Stimulated activated CD8-positive, alpha-beta memory T cell treated with anti-CD3 and anti-CD28 coated beads, Interleukin-4, amount 100 ng/mL, for 1 hour (primary cell): ENCODE measurements around the gene PLPP7.
"Not testable (repeated sequence)": the region's sequence is repeated elsewhere in the genome, so short reads cannot be mapped to it uniquely, and the experiment has no call there.

Source experiments
- DNase-seq, 2 donors: peaks; one replicate each; pipeline ENCODE4 v3.0.0-alpha.2; 2020; ENCODE audit warnings: low read depth in 2 of 2, low spot score in 1 of 2

Gene PLPP7

DNA sequence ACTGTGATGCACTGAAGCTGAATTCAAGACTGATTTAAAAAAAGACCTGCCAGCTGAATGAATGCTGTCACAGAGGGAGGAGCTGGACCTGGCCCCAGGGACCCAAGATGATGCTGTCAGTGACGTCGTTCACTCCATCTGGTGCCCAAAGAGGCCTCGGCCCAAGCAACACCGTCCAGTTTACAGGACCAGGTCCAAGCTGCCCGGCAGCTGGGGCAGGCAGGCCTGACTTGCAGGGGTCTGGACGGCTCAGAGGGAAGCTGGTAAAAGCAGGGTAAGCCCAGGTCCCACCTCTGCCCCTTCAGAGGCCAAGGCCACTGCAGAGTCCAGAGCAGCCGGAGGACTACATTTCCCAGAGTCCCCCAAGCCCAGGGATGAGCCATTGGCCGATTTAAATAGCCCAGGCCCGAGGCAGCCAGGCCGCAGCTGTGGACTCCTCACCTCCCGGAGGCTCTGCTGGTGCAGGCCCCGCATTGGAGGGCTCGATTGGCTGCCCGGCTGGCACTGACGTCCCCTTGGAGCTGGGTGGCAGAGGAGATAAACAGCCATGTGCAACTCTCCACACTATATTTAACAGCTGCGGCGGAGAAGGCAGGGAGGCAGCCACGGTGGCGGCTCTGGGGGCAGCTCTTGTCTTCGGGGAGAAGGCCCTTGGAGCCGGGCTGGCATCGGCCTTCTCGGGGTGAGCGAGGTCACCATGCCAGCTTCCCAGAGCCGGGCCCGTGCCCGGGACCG lies at the start of gene PLPP7:
Gene PLPP7 (plus strand): TSS at position 423 of the 735 bp plus-strand sequence. CDS start 275 bp downstream, at position 698.
- DNase-seq, result no peak

DNA sequence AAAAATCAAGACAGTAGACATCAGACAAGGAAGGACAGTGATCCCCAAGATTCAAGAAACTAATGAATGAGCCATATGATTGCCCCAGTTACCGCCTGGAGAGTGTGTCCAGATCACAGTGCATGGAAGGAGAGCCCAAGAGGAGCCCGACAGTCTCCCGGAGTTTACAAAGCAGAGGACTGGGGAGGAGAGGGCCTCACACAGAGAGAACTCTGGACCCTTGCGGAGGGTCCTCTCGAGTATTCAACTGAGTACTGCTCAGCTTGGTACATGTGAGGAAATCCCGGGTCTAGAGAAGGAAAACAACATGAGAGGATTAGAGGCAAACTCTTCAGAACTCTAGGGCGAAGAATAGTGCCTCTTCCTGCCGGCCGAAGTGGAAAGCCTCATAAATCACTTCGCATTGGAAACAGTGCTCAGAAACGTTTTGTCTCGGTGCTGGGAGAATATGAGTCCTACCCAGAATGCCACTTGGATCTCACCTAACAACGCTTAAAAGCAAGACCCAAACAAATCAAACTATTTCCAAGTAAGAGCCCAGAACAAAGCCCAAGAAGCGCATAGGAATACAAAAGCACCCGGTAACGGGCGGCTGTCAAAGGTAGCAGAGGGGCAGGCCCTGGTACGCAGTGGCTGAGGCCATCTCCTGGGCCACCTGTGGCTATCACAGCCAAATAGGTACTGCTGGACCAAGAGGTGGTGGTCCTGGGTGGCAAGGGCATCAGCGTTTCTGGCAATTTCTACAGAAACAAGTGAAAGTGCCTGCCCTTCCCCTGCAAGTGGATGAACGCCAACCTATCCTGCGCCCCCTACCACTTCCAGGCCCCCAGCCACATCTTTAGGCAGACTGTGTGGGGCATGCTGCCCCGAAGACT lies 49.2 kb upstream of the PLPP7 start:
- DNase-seq, result no peak

DNA sequence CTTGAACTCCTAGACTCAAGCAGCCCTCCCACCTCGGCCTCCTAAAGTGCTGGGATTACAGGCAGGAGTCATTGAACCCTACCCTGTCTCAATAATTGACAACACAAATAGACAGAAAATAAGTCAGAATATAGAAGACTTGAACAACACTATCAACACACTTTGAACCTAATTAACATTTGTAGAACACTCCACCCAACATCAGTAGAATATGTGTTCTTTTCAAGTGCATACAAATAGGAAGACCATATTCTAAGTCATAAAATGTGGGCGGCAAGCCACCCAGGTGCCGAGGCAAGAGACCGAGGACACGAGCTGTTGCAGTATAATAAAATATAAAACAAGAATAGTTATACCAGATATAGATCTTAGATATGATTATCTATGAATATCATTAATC lies 45.2 kb upstream of the PLPP7 start:
- DNase-seq, result not testable (repeated sequence)

DNA sequence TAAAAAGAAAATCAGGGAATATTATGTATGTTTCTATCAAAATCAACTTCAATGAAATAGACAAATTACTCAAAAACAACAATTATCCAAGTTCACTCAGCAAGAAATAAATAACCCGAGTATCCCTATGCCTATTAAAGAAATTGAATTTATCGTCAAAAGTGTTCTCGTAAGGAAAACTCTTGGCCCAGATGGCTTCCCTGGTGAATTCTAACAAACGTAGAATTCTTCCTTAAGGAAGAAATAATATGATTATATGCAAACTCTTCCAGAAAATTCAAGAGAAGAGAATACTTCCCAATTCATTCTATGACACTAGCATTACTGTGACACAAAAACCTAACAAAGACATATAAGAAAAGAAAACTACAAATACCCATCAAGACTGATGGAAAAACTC lies 42.9 kb upstream of the PLPP7 start:
- no peak for DNase-seq

DNA sequence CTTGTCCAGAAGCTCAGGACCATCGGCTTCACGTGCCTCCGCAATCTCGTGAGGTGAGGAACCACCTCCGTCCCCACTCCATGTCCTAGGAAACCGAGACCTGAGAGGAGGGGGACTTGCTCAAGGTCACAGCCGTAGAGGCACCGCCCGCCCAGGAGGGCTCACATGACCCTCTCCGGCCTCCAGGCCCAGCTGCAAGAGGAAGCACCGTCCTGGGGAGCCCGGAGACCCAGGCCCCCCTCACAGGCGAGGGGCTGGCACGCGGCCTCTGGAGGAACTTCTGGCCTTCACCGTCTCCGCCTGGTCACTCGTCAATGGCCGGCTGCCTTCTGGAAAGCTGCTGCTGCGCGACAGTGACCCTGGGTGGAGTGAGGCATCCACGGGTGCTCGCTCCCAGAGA lies 37.4 kb upstream of the PLPP7 start:
- DNase-seq, result no peak

DNA sequence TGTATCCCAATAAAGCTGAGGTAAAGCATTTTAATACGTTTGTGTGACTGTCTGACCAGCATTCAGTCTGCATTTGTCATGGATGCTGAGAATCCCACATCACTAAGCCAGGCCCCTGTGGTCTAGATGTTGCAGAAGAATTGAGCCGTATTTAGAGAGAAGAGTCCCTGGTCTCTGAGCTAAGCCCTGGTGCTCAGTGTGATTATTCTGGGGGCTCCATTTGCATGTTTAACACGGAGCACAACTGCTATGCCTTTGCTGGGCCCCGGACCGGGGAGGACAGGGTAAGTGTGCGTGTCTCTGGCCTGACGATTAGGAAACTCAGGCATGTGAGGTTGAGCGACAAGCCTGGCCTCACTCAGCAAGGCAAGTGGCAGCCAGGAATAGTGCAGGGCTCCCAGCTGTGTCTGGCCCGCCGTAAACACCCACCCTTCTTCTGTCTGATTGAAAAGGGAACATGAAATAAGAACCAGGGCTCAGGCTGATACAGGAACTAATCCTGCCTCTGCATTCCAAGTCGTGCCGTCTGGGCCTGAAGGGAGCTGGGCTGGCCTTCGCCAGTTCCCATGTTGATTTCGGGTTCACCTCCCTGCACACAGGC lies 35.5 kb upstream of the PLPP7 start:
- no peak for DNase-seq

DNA sequence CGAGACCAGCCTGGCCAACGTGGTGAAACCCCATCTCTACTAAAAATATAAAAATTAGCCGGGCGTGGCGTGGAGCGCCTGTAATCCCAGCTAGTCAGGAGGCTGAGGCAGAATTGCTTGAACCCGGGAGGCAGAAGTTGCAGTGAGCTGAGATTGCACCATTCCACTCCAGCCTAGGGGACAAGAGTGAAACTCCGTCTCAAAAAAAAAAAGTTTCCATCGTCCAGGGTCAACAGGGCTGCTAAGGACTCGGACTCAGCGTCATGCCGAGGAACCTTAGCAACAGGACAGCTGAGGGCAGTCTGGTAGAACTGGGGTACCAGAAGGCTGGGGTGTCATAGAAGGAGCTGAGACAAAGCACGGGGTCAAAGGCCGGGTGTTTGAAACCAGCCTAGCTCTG lies 34.9 kb upstream of the PLPP7 start:
- no peak for DNase-seq

DNA sequence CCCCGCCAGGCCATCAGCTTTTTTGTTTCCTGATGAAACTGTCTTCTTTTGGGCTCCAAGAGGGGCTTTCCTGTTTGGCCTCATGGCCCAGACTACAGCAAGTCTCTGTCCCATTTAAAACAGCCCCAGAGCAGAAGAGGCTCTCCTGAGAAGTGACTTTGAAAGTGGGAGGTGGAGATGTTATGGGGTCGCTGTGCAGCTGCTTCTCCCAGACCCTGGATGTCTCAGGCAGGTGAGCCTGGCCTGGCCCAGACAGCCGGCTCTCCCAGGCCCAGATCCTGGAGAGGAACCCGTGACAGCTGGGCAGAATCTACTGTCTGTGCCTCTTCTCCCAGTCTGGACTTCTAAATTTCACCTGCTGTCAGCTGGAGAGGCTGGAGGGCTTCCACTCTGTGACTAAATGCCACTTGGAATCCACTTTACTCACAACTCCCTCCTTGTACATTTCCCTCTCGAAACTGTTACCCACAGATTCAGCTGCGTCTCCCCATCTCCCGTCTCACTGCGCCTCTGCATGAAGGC lies 33.8 kb upstream of the PLPP7 start:
- no peak for DNase-seq

DNA sequence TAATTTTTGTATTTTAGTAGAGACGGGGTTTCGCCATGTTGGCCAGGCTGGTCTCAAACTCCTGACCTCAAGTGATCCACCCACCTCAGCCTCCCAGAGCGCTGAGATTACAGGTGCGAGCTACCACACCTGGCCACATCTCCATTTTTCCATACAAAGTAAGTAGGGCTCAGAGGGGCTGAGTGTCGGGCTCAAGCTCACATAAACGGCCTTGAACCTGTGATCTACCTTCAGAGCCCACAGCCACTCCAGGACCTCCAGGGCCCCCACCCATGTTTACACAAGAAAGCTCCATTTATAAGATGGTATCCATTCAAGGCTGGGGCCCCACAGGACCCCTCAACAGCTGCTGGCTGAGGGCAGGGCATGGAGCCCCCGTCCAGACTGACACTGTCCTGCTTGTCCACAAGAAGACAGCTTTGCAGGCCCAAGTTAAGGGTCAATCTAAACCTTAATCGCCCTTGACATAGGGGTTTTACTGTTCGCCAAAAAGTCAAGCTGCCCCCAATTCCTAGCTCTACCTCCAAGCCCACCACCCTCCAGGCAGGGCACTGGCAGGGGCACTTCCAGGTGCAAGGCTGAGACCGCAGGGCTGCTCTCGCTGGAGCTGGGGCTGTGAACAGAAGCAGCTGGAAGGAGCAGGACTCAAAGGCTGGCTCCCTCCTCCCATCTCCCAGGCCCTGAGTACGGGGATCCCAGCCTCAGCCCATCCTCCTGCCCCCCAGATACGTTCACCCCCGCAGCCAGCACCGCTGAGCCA lies 32.1 kb upstream of the PLPP7 start:
- no peak for DNase-seq

DNA sequence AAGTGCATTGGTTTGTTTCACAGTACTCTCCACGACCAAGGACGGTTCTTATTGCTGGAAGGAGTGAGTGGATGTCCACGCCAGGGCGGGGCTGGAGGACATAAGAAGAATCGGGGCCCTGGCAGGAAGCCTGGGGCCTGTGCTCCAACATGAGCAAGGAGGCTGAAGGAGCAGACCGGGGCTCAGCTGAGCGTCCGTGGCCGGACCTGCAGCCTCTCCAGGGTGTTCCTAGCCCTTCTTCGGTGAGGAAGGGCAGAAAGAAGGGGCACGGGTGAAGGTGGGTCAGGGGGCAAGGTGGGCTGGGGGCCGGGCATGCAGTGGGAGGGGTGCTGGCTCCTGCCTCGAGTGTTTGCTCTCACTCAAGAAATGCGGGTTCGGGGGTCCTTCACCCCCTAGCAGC lies 31.3 kb upstream of the PLPP7 start:
- DNase-seq, result no peak

DNA sequence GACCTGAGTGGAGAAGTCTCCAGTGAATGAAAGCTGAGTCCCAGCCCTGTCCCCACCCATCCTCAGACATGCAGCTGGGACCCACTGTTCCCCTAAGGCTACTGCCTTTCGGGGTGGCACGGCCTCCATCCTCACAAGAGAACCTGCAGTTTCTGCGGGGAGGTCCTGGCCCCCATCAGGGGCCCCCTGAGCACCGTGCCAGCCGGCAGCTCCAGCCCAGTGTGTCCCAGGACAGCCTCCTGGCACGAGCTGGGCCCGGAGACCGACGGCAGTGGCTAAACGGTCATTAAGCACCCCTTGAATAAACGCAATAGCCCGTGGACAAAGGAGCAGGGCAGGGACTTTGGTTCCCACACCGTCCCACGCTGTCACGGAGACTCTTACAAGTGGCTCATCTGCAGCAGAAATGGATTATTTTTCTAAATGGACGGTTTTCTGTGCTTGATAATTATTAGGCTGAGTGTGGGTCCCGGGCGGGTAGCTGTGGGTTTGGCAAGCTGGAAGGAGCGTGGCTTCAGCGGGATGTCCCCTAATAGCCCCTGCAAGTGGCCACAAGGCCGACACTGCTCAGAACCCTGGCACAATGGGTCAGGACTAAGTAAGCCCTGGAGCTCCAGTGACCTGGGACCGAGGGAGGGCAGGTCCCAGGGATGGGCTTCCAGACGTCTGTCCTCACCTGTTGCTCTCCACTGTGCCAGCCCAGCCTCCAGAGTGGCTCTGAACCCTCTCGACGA lies 30.7 kb upstream of the PLPP7 start:
- no peak for DNase-seq

DNA sequence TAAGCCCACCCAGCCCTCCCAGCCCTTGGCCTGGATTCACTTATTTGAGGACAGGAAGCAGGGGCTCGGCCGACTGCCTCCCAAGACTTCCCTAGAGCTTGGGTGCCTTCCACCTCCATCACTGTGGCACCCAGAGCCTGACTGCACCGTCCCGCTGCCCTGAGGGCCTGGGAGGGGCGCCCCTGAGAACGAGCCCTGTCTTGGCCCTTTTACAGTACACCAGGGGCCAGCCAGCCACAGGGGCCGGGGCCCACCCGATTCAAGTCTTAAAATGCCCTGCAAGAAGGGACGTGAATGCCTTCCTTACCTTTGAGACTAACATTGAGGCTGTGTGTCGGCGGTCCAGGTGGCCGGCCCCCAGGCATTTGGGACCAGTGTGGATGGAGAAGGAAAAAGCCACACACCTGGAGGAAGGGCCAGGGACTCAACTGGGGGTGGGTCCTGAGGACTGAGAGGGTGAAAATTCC lies 30.1 kb upstream of the PLPP7 start:
- no peak for DNase-seq

DNA sequence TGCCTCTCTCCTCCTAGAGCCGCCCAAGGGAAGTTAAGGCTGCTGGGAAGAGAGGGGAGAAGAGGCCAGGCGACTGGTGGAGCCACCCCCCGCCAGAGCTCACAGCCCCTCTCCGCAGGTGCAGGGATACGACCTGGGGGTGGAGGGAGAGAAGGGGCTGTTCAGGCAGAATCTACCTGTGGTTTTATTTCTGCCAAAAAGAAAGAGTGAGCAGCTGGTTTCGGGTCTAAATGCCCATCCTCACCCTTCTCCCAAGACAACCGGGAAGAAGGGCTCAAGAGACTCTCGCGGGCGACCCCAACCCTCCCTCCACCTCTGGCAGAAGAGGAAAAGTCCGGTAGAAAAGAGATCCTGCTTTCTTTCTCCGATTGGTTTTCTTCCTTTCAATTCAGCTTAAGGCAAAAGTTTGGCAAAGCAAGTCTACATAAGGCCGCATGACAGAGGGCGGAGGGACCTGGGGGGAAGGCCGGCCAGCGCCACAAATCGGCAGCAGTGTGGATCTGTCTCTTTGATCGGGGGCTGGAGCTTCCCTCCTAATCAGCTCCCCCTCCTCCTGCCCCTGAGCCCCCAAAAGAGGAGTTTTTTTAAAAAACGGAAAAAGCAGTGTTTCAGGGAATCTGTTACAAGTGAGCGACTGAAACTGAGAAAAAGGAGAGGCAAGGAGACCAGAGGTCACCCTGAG lies 29.5 kb upstream of the PLPP7 start:
- DNase-seq, result no peak

DNA sequence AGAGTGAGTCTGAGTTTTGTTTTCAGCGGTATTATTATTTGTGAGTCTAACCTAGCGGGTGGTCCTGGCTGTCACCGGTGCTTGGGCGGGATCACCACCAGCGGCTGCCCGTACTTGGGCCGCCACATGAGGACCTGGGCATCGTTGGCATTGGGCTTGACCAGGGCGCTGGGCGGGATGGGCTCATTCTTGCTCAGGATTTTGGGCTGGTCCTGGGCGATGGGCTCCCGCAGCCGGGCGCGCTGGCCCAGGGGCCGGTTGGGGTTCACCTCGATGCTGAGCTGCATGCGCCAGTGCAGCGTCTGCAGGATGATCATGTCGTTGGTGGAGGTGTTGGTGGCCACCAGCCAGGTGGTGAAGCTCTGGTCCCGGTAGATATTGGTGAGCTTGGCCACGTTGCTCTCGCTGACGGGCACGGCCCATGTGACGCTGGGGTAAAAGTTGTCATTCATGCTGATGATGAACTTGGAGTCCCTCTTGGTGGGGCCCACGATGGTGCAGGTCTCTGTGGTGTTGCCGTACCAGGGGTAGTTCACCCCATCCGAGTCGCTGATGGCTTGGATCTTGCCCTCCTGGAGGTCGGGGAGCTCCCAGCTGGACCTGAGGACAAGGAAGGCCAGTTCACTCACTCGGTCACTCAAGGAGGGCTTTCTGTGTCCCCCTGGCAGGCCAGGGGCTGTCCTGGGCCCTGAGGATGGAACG lies 28.6 kb upstream of the PLPP7 start:
- DNase-seq, result no peak

DNA sequence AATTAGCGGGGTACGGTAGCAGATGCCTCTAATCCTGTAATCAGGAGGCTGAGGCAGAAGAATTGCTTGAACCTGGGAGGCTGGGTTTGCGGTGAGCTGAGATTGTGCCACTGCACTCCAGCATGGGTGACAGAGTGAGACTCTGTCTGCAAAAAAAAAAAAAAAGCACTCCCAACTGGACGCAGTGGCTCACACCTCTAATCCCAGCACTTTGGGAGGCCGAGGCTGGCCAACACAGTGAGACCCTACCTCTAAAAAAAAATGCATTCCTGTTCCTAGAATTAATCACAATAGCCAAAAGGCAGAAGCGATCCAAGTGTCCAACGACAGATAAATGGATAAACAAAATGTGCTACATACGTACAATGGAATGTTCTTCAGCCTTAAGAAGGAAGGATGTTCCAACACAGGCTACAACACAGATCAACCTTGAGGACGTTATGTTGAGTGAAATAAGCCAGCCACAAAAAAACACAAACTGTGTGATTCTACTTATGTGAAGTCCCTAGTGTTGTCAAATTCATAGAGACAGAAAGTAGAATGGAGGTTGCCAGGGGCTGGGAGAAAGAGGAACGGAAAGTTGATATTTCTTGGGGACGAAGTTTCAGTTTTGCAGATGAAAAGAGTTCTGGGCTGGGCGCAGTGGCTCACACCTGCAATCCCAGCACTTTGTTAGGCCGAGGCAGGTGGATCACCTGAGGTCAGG lies 27.0 kb upstream of the PLPP7 start:
- DNase-seq, result no peak

DNA sequence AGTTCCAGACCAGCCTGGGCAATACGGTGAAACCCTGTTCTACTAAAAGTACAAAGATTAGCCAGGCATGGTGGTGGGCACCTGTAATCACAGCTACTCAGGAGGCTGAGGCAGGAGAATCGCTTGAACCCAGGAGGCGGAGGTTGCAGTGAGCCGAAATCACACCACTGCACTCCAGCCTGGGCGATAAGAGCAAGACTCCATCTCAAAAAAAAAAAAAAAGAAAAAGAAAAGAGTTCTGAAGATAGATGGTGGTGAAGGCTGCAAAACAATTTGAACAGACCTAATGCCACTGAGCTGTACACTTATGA lies 26.5 kb upstream of the PLPP7 start:
- DNase-seq, result not testable (repeated sequence)

DNA sequence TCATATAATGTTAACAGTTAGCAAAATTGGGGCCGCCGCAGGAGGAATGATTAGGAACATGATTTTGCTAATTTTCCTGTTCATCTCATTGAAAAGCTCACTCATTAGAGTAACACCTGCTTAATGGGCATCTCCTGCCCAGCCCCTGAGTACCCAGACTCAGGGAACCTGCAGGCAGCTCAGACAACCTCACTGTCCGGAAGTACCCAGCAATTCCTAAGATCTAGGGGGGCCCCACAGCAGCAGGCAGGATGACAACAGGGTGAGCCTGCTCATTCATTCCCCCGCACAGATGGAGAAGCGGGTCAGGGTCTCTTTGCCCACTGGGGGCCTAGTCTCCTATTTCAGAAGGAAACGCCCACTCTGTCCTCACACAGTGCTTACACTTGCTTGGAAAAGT lies 25.8 kb upstream of the PLPP7 start:
- DNase-seq, result no peak

DNA sequence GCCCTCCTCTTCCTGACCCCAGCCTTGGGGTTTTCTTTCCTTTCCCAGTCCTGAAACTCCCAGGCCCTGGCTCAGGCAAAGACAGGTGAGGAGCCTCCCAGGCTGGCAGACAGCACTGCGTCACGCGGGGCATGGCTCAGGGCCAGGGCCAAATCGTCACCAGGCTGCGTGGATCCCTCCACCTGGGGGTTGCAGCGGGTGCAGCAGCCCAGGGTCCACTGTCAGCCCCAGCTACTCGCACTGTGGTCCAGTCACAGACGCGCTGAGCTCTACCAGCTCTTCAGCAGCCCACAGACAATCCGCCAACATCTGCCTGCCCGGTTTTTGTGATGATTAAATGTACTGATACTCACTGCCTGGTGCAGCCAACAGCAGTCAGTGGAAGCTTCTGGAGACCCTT lies 25.3 kb upstream of the PLPP7 start:
- DNase-seq, result no peak
